Keratinocyte (primary cell): ENCODE results near the gene ODAD4.

Experiments
- EZH2 ChIP-seq: IDR thresholded peaks from one replicate; pipeline ENCODE4 v1.6.1; 2012; ENCODE audit warnings: inconsistent platforms, mild to moderate bottlenecking, low read length, moderate library complexity
- TF ChIP-seq, protein P1 (sequence below), 3 experiments: IDR thresholded peaks in 1 of 3; conservative IDR thresholded peaks in 1 of 3; optimal IDR thresholded peaks in 1 of 3; 2 replicates in 2 of 3; 3 replicates in 1 of 3; pipeline versions ENCODE3 to v1.5.1; 2011; ENCODE audit warnings: low read length in 3 of 3, mild to moderate bottlenecking in 3 of 3, moderate library complexity in 2 of 3, control low read depth in 1 of 3, inconsistent platforms in 1 of 3; ENCODE audit not compliant: insufficient read depth in 2 of 3; ENCODE audit errors: extremely low read depth in 1 of 3

DNA sequence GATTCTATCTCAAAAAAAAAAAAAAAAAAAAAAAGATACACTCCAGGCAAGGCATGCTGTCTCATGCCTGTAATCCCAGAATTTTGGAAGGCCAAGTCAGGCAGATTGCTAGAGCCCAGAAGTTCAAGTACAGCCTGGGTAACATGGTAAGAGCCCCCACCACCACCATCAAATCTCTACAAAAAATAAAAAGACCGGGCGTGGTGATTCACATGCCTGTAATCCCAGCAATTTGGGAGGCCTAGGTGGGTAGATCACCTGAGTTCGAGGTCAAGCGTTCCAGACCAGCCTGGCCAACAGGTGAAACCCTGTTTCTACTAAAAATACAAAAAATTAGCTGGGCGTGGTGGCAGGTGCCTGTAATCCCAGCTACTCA lies 9.8 kb upstream of the ODAD4 start:
- TF ChIP-seq, protein P1, sequence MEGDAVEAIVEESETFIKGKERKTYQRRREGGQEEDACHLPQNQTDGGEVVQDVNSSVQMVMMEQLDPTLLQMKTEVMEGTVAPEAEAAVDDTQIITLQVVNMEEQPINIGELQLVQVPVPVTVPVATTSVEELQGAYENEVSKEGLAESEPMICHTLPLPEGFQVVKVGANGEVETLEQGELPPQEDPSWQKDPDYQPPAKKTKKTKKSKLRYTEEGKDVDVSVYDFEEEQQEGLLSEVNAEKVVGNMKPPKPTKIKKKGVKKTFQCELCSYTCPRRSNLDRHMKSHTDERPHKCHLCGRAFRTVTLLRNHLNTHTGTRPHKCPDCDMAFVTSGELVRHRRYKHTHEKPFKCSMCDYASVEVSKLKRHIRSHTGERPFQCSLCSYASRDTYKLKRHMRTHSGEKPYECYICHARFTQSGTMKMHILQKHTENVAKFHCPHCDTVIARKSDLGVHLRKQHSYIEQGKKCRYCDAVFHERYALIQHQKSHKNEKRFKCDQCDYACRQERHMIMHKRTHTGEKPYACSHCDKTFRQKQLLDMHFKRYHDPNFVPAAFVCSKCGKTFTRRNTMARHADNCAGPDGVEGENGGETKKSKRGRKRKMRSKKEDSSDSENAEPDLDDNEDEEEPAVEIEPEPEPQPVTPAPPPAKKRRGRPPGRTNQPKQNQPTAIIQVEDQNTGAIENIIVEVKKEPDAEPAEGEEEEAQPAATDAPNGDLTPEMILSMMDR (optimal IDR thresholded peaks at IDR 0.05 in 1 of 3, IDR thresholded peaks at IDR 0.05 in 1 of 3, conservative IDR thresholded peaks at IDR 0.05 in 1 of 3; ENCODE audit: extremely low read depth in 1 of 3, insufficient read depth in 2 of 3, low read length in 3 of 3) = no peak
- no peak for TF ChIP-seq EZH2
